GM03348 (cell line): ENCODE measurements around the gene FRMD5.

Source experiments
- DNase-seq: peaks from one replicate; pipeline ENCODE4 v3.0.0; 2012; ENCODE audit warnings: low spot score

Gene FRMD5

GRCh38 chr15:43923553-43923952 lies 271.5 kb downstream of the FRMD5 start:
- DNase-seq: no peak

GRCh38 chr15:43922021-43922420 lies 273.1 kb downstream of the FRMD5 start:
- DNase-seq: no peak

GRCh38 chr15:43920815-43921214 lies 274.3 kb downstream of the FRMD5 start:
- no peak for DNase-seq

GRCh38 chr15:43920254-43920600 lies 274.8 kb downstream of the FRMD5 start:
- DNase-seq: no peak

- DNase-seq: no peak
These were observed 275.4 kb downstream of the FRMD5 start for GRCh38 chr15:43919540-43920253.

- DNase-seq: no peak
These were observed 276.4 kb downstream of the FRMD5 start for GRCh38 chr15:43918717-43919116.

- DNase-seq: no peak
These were observed 278.8 kb downstream of the FRMD5 start for GRCh38 chr15:43916326-43916660.

- no peak for DNase-seq
These were observed 279.3 kb downstream of the FRMD5 start for GRCh38 chr15:43915631-43916325.

GRCh38 chr15:43913941-43914340 lies 281.1 kb downstream of the FRMD5 start:
- no peak for DNase-seq

GRCh38 chr15:43913026-43913780 lies 281.9 kb downstream of the FRMD5 start:
- DNase-seq: peak; percentile 88

- no peak for DNase-seq
These were observed 282.9 kb downstream of the FRMD5 start for GRCh38 chr15:43912208-43912607.

- peak; percentile 85 for DNase-seq
These were observed 283.8 kb downstream of the FRMD5 start for GRCh38 chr15:43911235-43911781.

- no peak for DNase-seq
These were observed 286.5 kb downstream of the FRMD5 start for GRCh38 chr15:43908516-43909050.

- no peak for DNase-seq
These were observed 289.3 kb downstream of the FRMD5 start for GRCh38 chr15:43905755-43906154.

GRCh38 chr15:43903864-43904290 lies 291.2 kb downstream of the FRMD5 start:
- peak; percentile 87 for DNase-seq

GRCh38 chr15:43901495-43901894 lies 293.6 kb downstream of the FRMD5 start:
- no peak for DNase-seq

GRCh38 chr15:43900996-43901395 lies 294.1 kb downstream of the FRMD5 start:
- no peak for DNase-seq

- no peak for DNase-seq
These were observed 295.1 kb downstream of the FRMD5 start for GRCh38 chr15:43899928-43900327.

GRCh38 chr15:43898891-43899290 lies 296.2 kb downstream of the FRMD5 start:
- DNase-seq: no peak

GRCh38 chr15:43896543-43896942 lies 298.5 kb downstream of the FRMD5 start:
- no peak for DNase-seq

GRCh38 chr15:43895586-43895985 lies 299.5 kb downstream of the FRMD5 start:
- DNase-seq: no peak

GRCh38 chr15:43893956-43894355 lies 301.1 kb downstream of the FRMD5 start:
- DNase-seq: no peak

GRCh38 chr15:43889042-43889441 lies 306.0 kb downstream of the FRMD5 start:
- DNase-seq: no peak
